Frontal cortex (tissue), 4 donors: ENCODE data around the gene RRP9. TPM values are rescaled to one million over a fixed set of nuclear protein-coding genes. Genes with fewer than 3 reads are reported as not detected.
A peak's percentile ranks its signal among the peaks of the same experiment; 100 is the strongest.

Experiments
- DNase-seq, 2 donors: peaks; one replicate each; pipeline ENCODE4 v3.0.0; 2012; ENCODE audit warnings: low spot score in 2 of 2
- FAIRE-seq: peaks from 2 replicates; lab custom pipeline; 2012; peaks lifted over from hg19 to GRCh38; lab: Jason Lieb, UNC
- total RNA-seq: library from RNA; depleted of rRNA; stranded (reverse); fragments of >200 nt; gene quantifications from one replicate; pipeline ENCODE4 v1.2.3, GENCODE V29; 2014
- donor health status: control.
- donor health status: control.
- donor health status: control.

The RRP9 gene
- total RNA-seq, 1 donor from 2014 or later: 20.8 TPM

- DNase-seq (no peak), FAIRE-seq (no peak)
These were observed 32.7 kb upstream of the RRP9 start for GRCh38 chr3:51974277-51974962.

DNA sequence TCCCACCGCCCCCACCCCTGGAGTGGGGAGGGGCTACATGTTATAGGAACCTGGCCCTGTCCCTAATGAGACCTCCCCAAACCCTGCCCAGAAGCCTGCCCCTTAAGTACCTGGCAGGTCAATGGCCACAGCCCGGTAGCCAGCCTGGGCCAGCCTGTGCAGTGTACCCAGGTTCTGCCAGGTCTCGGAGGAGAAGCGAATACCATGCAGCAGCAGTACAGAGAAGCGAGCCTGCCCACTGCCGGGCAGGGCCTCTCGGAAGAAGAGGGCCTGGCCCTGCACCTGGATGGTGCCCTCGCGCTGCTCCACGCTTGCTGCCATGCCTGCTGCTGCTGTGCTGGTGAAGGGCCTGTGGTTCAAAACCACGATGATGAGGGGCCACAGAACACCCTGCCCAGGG, 29.6 kb upstream of the RRP9 start:
- FAIRE-seq (no peak), DNase-seq (no peak)

- FAIRE-seq (no peak), DNase-seq (no peak)
These were observed 29.0 kb upstream of the RRP9 start for GRCh38 chr3:51970606-51971300.

- no peak for DNase-seq
- no peak for FAIRE-seq
These were observed 28.1 kb upstream of the RRP9 start for GRCh38 chr3:51969841-51970240.

DNA sequence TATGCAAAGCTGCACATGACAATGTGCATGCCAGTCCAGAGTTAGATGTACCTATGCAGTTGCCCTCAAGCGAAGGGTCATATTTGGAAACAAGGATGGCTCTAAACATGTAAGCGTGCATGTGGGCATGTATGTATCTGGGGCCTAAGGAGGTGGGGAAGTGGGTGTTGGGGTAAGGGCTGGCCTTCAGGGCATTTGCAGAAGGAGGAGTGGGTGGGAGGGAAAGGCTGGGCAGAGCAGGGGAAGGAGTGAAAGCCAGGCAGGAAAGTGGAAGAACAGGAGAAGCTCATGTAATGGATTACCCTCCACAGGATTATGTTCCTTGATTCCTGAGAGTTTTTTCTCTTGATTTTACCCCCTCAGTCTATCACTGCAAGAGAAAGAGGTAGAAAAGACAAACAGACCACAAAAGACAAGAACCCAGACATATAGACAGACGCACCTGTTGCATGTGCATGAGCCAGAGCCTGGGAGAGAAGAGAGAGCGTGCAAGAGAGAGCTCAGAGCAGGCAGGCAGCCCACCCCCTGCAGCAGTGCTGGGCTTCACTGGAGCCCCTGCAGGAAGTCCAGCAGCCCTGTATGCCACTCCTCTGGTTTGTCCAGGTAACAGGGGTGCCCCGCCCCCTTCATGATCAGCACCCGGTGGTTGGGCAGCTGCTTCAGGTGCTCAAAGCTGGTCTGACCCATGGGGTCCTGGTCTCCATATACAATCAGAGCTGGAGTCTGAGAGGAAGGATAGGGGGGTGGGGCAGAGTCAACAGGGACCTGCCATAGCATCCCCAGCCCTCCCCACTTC, 27.4 kb upstream of the RRP9 start:
- no peak for DNase-seq
- no peak for FAIRE-seq

GRCh38 chr3:51968170-51968775, 26.6 kb upstream of the RRP9 start:
- DNase-seq (no peak), FAIRE-seq (no peak)

- DNase-seq: peak; percentile 81 to 90
- FAIRE-seq: no peak
These were observed 25.9 kb upstream of the RRP9 start, which contains the start of gene PCBP4 for GRCh38 chr3:51967384-51968169. TSS of gene PCBP4 (minus strand) at chr3:51967454. CDS start at chr3:51961240, 6,214 bp downstream.

GRCh38 chr3:51966922-51967383, 25.2 kb upstream of the RRP9 start:
- FAIRE-seq (no peak), DNase-seq (no peak)

GRCh38 chr3:51966486-51966885, 24.8 kb upstream of the RRP9 start:
- FAIRE-seq: no peak
- DNase-seq: no peak

- FAIRE-seq (no peak), DNase-seq (peak in 1 of 2 donors; percentile 73)
These were observed 24.3 kb upstream of the RRP9 start for GRCh38 chr3:51966016-51966415.

DNA sequence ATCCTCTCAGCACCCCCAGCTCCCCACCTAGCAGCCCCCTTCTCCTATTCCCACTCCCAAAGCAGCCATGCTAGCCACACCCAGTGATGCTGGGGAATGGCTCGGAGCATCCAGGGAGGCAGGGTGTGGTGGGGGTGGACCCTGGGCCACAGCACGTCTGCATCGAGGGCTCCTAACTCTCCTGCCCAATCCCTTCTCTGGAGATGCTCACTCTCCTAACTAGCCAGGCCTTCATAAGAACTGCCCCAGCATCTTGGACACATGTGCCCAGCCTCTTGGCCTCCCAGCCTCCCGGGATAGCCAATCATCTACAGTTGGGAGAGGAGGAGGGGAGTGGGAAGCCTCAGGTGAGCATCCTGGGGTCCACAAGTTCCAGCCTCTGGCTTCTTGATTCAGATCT, 22.8 kb upstream of the RRP9 start:
- no peak for FAIRE-seq
- no peak for DNase-seq

- no peak for FAIRE-seq
These were observed 22.3 kb upstream of the RRP9 start for GRCh38 chr3:51963951-51964451.

DNA sequence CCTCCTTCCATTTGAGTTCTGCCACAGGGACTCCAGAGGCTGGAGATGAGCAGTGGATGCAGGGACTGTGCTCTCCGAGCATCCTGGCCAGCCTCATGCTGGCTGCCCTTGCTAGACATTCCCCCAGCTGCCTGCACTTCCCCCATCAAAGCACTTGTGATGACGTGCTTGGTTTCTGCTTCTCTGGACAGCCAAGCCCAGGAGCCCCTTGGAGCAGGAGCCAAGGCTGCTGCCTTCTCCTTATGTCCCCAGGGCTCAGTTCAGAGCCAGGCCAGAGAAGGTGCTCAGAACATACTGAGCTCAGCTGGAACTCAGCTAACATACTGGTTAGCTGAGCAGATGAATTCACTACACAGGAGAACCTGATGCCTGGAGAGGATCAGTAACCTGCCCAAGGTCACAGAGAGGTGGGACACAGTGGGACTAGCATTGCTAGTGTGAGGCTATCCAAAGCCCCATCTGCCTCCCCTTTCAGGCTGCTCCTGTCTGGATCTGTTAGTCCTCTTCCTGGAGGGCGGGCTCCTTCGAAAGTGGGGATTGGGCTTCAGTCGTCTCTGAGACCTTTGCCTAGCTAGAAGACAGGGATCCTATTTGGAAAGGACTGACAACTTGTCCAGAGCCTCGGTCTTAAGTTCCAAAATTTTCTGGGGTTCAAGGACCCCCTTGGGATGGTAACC, 21.3 kb upstream of the RRP9 start:
- DNase-seq (no peak), FAIRE-seq (no peak)

More at GRCh38 chr3:51963951-51964451, 22.3 kb upstream of the RRP9 start:
- no peak for DNase-seq

- no peak for DNase-seq
These were observed 20.2 kb upstream of the RRP9 start for GRCh38 chr3:51961602-51962569.

GRCh38 chr3:51961011-51961410, 19.3 kb upstream of the RRP9 start:
- FAIRE-seq (no peak), DNase-seq (no peak)

More at GRCh38 chr3:51961602-51962569, 20.2 kb upstream of the RRP9 start:
- no peak for FAIRE-seq

- DNase-seq: no peak
- no peak for FAIRE-seq
These were observed 18.7 kb upstream of the RRP9 start for GRCh38 chr3:51960386-51960785.

- no peak for DNase-seq
- no peak for FAIRE-seq
These were observed 17.9 kb upstream of the RRP9 start for GRCh38 chr3:51959651-51960050.
